Right renal cortex interstitium (tissue), 3 donors: Measurements from ENCODE around the gene SRSF4. TPM values are rescaled to one million over a fixed set of nuclear protein-coding genes. Genes with fewer than 3 reads are reported as not detected.
"Not testable (repeated sequence)": the region's sequence is repeated elsewhere in the genome, so short reads cannot be mapped to it uniquely, and the experiment has no call there.

Source experiments
- DNase-seq, 3 donors: peaks; one replicate each; pipeline ENCODE4 v3.0.0-alpha.2; 2013; ENCODE audit warnings: low read depth in 3 of 3, low spot score in 2 of 3
- polyA plus RNA-seq, 3 donors: library from polyadenylated mRNA; unstranded; fragments of 120-200 nt; gene quantifications; one replicate each; pipeline ENCODE4 v1.2.1, GENCODE V29; 2013; ENCODE audit not compliant: insufficient read length in 3 of 3

Gene SRSF4
- polyA plus RNA-seq, 3 donors, result 97.1 to 106 (median 98.5) TPM

GRCh38 chr1:29126198-29126597, 55.5 kb downstream of the SRSF4 start:
- DNase-seq, result no peak

- DNase-seq, result no peak
Measured at GRCh38 chr1:29125788-29126187, 55.9 kb downstream of the SRSF4 start.

- DNase-seq, result no peak
Measured at GRCh38 chr1:29125237-29125641, 56.5 kb downstream of the SRSF4 start.

GRCh38 chr1:29124366-29125236, 57.1 kb downstream of the SRSF4 start:
- peak in 2 of 3 donors; percentile 76 to 82 for DNase-seq

- DNase-seq, result peak in 1 of 3 donors; percentile 10
Measured at GRCh38 chr1:29123887-29124365, 57.8 kb downstream of the SRSF4 start, which contains the start of gene TMEM200B. Gene TMEM200B (minus strand): TSS chr1:29123903. CDS start chr1:29121828, 2,075 bp downstream.

DNA sequence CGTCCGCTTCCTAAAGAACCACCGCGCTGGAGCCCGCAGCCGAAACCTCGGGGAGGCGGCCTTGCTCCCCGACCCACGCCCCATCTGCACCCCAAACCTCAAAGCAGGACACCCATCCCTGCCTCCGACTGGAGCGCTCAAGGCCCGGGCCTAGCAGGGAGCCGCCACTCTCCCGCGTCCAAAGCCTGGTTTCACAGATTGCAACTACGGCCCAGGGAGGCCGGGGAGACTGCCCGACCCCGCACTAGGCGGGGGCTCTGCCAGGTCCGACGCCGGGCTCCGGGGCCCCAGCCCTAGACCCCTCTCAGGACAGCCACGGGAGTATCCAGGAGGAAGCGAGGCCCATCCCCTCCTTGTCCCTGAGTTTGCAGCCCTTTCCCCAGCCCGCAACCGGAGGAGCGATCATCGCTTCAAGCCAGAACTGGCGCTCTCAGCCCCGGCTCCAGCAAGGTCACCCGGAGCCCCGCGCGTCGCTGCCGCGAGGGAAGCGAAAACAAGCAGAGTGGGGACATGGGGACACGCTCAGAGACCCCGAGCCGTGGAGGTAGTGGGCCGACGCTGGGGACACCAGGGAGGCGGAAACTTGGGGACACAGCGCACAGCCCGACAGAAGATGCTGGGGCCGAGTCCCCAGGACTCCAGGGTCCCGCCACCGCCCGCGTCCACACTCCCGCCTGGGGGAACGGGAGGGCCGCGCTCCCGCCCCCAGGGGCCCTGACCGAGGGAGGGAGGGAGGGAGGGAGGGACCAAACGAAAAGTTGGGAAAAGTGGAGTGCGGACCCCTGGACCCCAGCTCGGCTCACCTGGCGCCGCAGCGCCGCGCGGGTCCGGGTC, 58.4 kb downstream of the SRSF4 start:
- peak in 1 of 3 donors; percentile 15 for DNase-seq

DNA sequence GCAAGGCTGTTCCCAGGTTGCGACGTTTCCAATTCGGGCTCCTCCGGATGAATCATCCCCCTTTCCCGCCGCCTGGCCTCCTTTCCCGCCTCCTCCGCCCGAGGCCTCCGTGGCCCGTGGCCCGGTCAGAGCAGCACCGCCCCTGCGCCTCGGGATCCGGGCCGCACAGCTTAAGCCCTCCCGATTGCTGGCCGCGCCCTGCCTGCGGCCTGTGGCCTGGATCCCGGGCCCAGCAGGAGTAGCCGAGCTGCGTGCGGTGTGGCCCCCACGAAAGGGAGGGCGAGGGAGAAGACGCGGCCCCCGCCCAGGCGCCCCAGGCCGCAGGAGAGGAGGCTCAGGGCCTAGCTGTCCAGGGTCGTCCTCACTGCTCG, 59.0 kb downstream of the SRSF4 start:
- DNase-seq, result no peak

- DNase-seq, result peak in 1 of 3 donors; percentile 32
Measured at GRCh38 chr1:29121936-29122681, 59.6 kb downstream of the SRSF4 start.

DNA sequence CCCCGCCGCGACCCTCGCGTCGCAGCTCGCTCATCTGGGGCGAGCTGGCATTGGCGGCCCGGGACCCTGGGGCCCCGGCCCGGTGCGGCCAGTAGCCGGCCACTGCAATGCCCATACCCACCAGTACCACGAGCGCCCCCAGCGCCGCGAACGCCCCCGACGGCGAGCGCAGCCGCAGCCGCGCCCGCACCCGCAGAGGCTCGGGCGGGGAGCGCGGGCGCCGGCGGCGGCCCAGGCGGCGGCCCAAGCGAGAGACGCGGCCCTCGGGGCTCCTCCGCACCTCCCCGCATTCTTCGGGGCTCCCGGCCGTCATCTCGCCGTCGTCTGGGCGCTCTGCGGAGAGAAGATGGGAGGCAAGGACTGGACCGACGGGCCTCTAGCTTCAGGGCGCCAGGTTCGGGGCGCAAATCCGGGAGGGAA, 60.2 kb downstream of the SRSF4 start:
- DNase-seq, result no peak

GRCh38 chr1:29120947-29121485, 60.7 kb downstream of the SRSF4 start:
- DNase-seq, result peak in 1 of 3 donors; percentile 44

DNA sequence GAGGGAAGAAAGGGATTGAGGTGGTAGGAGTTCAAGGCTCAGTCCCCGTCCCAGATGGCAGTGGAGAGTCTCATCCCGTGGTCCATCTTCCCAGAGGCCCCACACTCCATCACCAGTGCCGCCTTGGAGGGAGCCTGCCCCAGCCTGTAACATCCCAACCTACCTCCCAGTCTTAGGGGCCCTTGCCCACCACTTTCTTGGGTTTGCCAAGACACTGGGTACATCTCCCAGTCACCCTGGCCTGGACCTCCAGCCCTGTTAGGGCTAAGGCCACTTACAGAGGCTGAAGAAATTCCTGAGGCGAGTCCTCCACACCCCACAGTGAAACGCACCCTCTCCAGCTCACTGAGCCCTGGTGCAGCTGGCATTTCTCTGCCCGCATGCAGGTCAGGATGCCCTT, 61.3 kb downstream of the SRSF4 start:
- no peak for DNase-seq

DNA sequence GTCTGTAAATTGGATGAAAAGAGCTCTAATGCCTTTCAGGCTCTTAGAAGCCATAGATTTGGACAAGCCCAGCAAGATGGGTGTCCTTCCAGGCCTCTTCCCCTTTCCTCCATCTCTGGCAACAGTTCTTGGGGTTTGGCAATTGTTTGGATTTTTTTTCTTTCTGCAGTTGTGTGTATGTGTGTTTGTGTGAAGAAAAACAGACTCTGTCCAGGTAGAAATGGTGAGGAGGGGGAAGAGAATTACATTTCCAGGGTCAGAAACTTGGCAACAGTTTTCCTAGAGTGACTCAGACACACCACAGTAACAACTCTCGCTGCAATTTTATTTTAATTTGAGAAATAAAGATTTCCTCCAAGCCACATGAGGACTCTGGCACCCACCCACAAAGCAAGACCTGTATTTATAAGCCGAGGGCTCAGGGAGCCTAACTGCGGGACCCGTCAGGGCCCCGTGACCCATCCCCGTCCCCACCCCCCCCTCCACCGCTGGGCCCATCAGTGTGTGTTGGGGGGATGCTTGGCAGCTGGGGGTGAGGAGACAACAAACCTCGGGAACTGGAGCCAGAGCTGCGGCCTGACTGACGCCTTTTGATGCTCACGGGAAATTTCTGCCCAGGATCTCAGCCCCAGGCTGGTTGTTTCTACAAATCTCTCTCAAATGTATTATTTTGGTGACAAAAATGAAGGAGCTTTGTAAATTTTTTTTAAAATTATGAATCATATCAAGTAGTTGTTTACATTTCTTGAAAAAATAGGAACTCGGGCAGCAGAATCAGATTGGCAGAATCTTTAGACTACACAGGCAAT, 62.4 kb downstream of the SRSF4 start:
- DNase-seq, result no peak

DNA sequence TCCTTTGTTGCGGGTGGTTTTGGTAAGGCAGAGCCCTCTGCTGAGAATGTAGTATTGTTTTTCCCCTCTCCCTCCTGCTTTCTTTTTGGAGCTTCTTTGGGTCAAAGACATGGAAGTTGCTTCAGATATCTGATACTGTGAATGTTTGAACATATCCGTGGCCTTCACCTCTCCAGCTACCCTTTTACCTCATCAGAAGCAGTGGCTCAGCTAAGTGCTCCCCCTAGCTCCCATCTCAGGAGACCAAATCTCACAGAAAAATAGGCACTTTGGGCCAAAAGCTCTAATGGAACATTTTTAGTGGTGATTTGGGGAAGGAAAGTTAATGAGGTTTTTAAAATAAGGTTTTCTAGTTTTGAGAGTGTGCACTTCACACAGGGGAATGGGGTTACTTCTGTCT, 64.3 kb downstream of the SRSF4 start:
- DNase-seq, result no peak

GRCh38 chr1:29114654-29115053, 67.0 kb downstream of the SRSF4 start:
- DNase-seq, result no peak

GRCh38 chr1:29113413-29114117, 68.1 kb downstream of the SRSF4 start:
- DNase-seq, result no peak

DNA sequence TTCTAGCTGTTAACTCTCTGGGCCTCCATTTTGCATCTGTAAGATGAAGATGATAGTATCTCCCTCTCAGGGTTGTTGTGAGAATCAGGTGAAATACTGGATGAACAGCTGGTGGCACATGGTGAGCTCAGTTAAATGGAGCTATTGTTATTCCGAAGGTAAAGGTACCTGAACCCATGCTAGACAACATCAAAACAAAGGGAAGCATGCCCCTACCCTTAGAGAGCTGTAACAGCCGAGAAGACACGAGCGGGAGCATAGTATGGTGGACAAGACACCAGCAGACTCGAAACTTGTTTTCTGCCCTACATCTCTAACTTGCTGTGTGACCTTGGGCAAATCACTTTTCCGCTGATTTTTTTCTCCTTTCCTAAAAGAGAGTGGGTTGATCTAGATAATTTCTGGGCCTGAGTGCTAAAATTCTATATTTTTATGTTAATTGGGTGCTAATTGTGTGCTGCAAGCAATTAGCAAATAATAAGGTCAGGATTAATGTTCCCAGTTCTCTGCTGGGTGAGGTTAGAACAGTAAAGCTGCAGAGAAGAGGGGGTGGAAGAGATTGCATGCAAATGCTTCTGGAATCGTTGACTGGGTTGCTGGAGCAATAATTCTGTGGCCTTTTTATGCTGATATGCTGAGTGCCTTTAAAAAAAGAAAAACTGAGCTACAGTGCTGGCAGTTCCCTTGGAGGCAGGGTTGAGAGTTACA, 68.8 kb downstream of the SRSF4 start:
- no peak for DNase-seq

GRCh38 chr1:29108041-29108440, 73.7 kb downstream of the SRSF4 start:
- DNase-seq, result not testable (repeated sequence)

GRCh38 chr1:29105822-29106221, 75.9 kb downstream of the SRSF4 start:
- no peak for DNase-seq
